HG02870 (cell line): ENCODE measurements around the gene MAMDC2.
"Not testable (repeated sequence)": the region's sequence is repeated elsewhere in the genome, so short reads cannot be mapped to it uniquely, and the experiment has no call there.

Experiments used
- ATAC-seq: cut with Tn5 transposase; IDR thresholded peaks from one replicate; pipeline ENCODE4 v1.9.1; 2021; ENCODE audit warnings: mild to moderate bottlenecking, moderate library complexity; ENCODE audit not compliant: unreplicated experiment

Gene MAMDC2

GRCh38 chr9:70035691-70036090 is 8.0 kb upstream of the MAMDC2 start:
- ATAC-seq, result no peak

GRCh38 chr9:70036641-70037040 is 7.0 kb upstream of the MAMDC2 start:
- no peak for ATAC-seq

GRCh38 chr9:70038171-70038621 is 5.5 kb upstream of the MAMDC2 start:
- not testable (repeated sequence) for ATAC-seq

GRCh38 chr9:70040376-70040903 is 3.2 kb upstream of the MAMDC2 start:
- no peak for ATAC-seq

GRCh38 chr9:70042461-70043215 is 1.0 kb upstream of the MAMDC2 start:
- ATAC-seq, result no peak

- no peak for ATAC-seq
These were observed 363 bp upstream of the MAMDC2 start for GRCh38 chr9:70043285-70043684.

- ATAC-seq, result no peak
These were observed 1.1 kb downstream of the MAMDC2 start for GRCh38 chr9:70044490-70045307.

GRCh38 chr9:70045452-70045851 is 1.8 kb downstream of the MAMDC2 start:
- ATAC-seq, result no peak

GRCh38 chr9:70046274-70047070 is 2.8 kb downstream of the MAMDC2 start:
- ATAC-seq, result no peak

GRCh38 chr9:70049236-70049635 is 5.6 kb downstream of the MAMDC2 start:
- ATAC-seq, result no peak

- ATAC-seq, result no peak
These were observed 6.1 kb downstream of the MAMDC2 start for GRCh38 chr9:70049672-70050271.

GRCh38 chr9:70052768-70053167 is 9.1 kb downstream of the MAMDC2 start:
- no peak for ATAC-seq

GRCh38 chr9:70053864-70054263 is 10.2 kb downstream of the MAMDC2 start:
- no peak for ATAC-seq

- ATAC-seq, result no peak
These were observed 10.9 kb downstream of the MAMDC2 start for GRCh38 chr9:70054521-70054920.

GRCh38 chr9:70055406-70056210 is 12.0 kb downstream of the MAMDC2 start:
- no peak for ATAC-seq

- no peak for ATAC-seq
These were observed 12.7 kb downstream of the MAMDC2 start for GRCh38 chr9:70056211-70056944.

- no peak for ATAC-seq
These were observed 15.0 kb downstream of the MAMDC2 start for GRCh38 chr9:70058569-70059116.

- ATAC-seq, result no peak
These were observed 16.7 kb downstream of the MAMDC2 start for GRCh38 chr9:70060148-70060882.
